ENCODE data around the gene GCNT4.

- TF ChIP-seq CTCF (conservative IDR thresholded peaks at IDR 0.05), result no peak
- no peak for TF ChIP-seq ZFX (IDR thresholded peaks at IDR 0.05)
Measured at GRCh38 chr5:75034137-75034739, 18.1 kb downstream of the GCNT4 start.
